ENCODE data around the gene ITGB1BP1. TPM values are rescaled to one million over a fixed set of nuclear protein-coding genes. Genes with fewer than 3 reads are reported as not detected.

Gene ITGB1BP1
- total and polyA plus RNA-seq, 3 donors from 2014 or later, result 31.3 to 45.6 (median 38.1) TPM

GRCh38 chr2:9356261-9356660 is 67.1 kb downstream of the ITGB1BP1 start:
- Histone ChIP-seq H3K36me3 (ENCODE audit: low read depth, missing control alignments) (no peaks in the 10 kb centered on the region), H3K4me3 (no peak overlapping the region), H3K27ac (no peak overlapping the region), H3K4me1 (no peaks in the 10 kb centered on the region), H3K9me3 (no peaks in the 10 kb centered on the region), H3K27me3 (no peaks in the 10 kb centered on the region)
- no peak for TF ChIP-seq CTCF (IDR thresholded peaks at IDR 0.05)
- TF ChIP-seq POLR2A (IDR thresholded peaks at IDR 0.05), result no peak
- DNase-seq, result no peak
- intact Hi-C loops (cut with DNase I; ENCODE audit: low total_unique reads), result no loop called here
- WGBS, 2 donors, result 47 to 57% methylated on average over 11 of the region's 11 CpGs

GRCh38 chr2:9355716-9356115 is 67.6 kb downstream of the ITGB1BP1 start:
- no peak for DNase-seq
- no peaks in the 10 kb centered on the region for H3K9me3 ChIP-seq
- H3K27me3 ChIP-seq, result no peaks in the 10 kb centered on the region
- H3K4me3 ChIP-seq, result no peak overlapping the region
- H3K36me3 ChIP-seq (ENCODE audit: low read depth, missing control alignments), result no peaks in the 10 kb centered on the region
- H3K27ac ChIP-seq, result no peak overlapping the region
- intact Hi-C loops (cut with DNase I; ENCODE audit: low total_unique reads), result no loop called here
- 66 to 70% methylated on average over 4 of the region's 4 CpGs for WGBS, 2 donors
- no peaks in the 10 kb centered on the region for H3K4me1 ChIP-seq
- TF ChIP-seq CTCF (IDR thresholded peaks at IDR 0.05) (no peak), POLR2A (IDR thresholded peaks at IDR 0.05) (no peak)

DNA sequence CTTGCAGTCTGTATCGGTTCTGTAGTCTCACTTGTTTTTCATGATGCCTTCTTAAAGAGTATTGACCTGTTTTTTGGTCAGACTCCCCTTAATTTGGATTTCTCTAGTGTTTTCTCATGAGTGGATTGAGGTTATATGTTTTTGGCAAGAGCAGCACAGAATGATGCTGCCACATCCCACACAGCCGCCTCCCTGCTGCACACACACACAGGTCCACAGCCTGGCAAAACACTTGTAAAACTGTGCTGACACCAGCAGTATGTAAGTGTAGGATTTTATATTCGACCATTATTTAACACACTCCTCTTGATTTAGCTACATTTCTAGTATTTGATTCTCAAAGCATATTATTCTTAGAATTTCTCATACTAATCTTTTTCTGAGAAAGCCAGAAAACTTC is 68.1 kb downstream of the ITGB1BP1 start:
- DNase-seq, result no peak
- Histone ChIP-seq H3K36me3 (ENCODE audit: low read depth, missing control alignments) (no peaks in the 10 kb centered on the region), H3K4me1 (no peaks in the 10 kb centered on the region), H3K27ac (no peak overlapping the region), H3K9me3 (no peaks in the 10 kb centered on the region), H3K4me3 (no peak overlapping the region), H3K27me3 (no peaks in the 10 kb centered on the region)
- TF ChIP-seq POLR2A (IDR thresholded peaks at IDR 0.05) (no peak), CTCF (IDR thresholded peaks at IDR 0.05) (no peak)
- intact Hi-C loops (cut with DNase I; ENCODE audit: low total_unique reads), result no loop called here
- WGBS, 2 donors, result 80 to 87% methylated on average over 3 of the region's 3 CpGs

- intact Hi-C loops (cut with DNase I; ENCODE audit: low total_unique reads), result no loop called here
- Histone ChIP-seq H3K27me3 (no peaks in the 10 kb centered on the region), H3K27ac (no peak overlapping the region), H3K9me3 (no peaks in the 10 kb centered on the region), H3K36me3 (ENCODE audit: low read depth, missing control alignments) (no peaks in the 10 kb centered on the region), H3K4me1 (no peaks in the 10 kb centered on the region), H3K4me3 (no peak overlapping the region)
- no peak for DNase-seq
- WGBS, 2 donors, result 91 to 96% methylated on average over 12 of the region's 12 CpGs
- TF ChIP-seq CTCF (IDR thresholded peaks at IDR 0.05) (no peak), POLR2A (IDR thresholded peaks at IDR 0.05) (no peak)
Observed at GRCh38 chr2:9354318-9354717, 69.0 kb downstream of the ITGB1BP1 start.

Other genes with a start within 250 kb of the ITGB1BP1 start
- gene ASAP2, start 216.7 kb downstream of the ITGB1BP1 start, total RNA-seq, result 10 to 100 TPM; 42.4 to 79.0 TPM
- 87.2 TPM for gene ASAP2, start 216.7 kb downstream of the ITGB1BP1 start, polyA plus RNA-seq (ENCODE audit: insufficient read depth, low read depth, low replicate concordance)
- 10 to 100 TPM; 54.4 to 72.3 TPM for gene CPSF3, start 126 bp upstream of the ITGB1BP1 start, total RNA-seq
- 112 TPM for gene CPSF3, start 126 bp upstream of the ITGB1BP1 start, polyA plus RNA-seq (ENCODE audit: insufficient read depth, low read depth, low replicate concordance)
- 10 to 100 TPM; 76.3 to 86.0 TPM for gene IAH1, start 51.0 kb upstream of the ITGB1BP1 start, total RNA-seq
- gene IAH1, start 51.0 kb upstream of the ITGB1BP1 start, polyA plus RNA-seq (ENCODE audit: insufficient read depth, low read depth, low replicate concordance), result 208 TPM
- gene ADAM17, start 132.3 kb upstream of the ITGB1BP1 start, total RNA-seq, result 10 to 100 TPM; 61.6 to 66.9 TPM
- 37.0 TPM for gene ADAM17, start 132.3 kb upstream of the ITGB1BP1 start, polyA plus RNA-seq (ENCODE audit: insufficient read depth, low read depth, low replicate concordance)
- gene YWHAQ, start 207.5 kb upstream of the ITGB1BP1 start, total RNA-seq, result 100 to 1,000 TPM; 260 to 261 TPM
- 374 TPM for gene YWHAQ, start 207.5 kb upstream of the ITGB1BP1 start, polyA plus RNA-seq (ENCODE audit: insufficient read depth, low read depth, low replicate concordance)